Kidney glomerular epithelial cell (primary cell): ENCODE measurements around the gene CDYL2.
"Not testable (repeated sequence)": the region's sequence is repeated elsewhere in the genome, so short reads cannot be mapped to it uniquely, and the experiment has no call there.

Source experiments
- DNase-seq: peaks from one replicate; lab custom pipeline; 2025; lab: John Stamatoyannopoulos, UW

The CDYL2 gene, protein sequence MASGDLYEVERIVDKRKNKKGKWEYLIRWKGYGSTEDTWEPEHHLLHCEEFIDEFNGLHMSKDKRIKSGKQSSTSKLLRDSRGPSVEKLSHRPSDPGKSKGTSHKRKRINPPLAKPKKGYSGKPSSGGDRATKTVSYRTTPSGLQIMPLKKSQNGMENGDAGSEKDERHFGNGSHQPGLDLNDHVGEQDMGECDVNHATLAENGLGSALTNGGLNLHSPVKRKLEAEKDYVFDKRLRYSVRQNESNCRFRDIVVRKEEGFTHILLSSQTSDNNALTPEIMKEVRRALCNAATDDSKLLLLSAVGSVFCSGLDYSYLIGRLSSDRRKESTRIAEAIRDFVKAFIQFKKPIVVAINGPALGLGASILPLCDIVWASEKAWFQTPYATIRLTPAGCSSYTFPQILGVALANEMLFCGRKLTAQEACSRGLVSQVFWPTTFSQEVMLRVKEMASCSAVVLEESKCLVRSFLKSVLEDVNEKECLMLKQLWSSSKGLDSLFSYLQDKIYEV

GRCh38 chr16:80804526-80805383 is at the start of gene CDYL2:
Gene CDYL2, minus strand, starts transcription at chr16:80804598. Its CDS starts 425 bp downstream, at chr16:80804173.
- no peak for DNase-seq

- DNase-seq = no peak
Measured at GRCh38 chr16:80852261-80852872, 48.0 kb upstream of the CDYL2 start.

GRCh38 chr16:80851831-80852230 is 47.4 kb upstream of the CDYL2 start:
- DNase-seq = no peak

DNA sequence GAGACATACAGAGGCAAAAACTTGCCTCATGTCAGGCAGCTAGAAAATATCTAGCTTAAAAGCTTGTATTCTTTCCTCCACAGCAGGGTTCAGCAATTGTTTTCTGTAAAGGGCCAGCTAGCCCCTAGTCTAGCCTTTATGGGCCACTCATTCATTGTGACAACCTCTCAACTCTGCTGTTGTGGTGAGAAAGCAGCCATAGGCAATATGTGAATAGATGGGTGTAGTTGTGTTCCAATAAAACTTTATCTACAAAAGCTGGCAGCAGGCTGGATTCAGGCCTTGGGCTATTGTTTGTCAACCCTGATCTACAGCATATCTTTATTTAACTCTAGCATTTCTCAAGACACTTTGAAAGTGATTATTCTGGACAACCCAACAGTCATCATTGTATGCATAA is 46.4 kb upstream of the CDYL2 start:
- DNase-seq = no peak

DNA sequence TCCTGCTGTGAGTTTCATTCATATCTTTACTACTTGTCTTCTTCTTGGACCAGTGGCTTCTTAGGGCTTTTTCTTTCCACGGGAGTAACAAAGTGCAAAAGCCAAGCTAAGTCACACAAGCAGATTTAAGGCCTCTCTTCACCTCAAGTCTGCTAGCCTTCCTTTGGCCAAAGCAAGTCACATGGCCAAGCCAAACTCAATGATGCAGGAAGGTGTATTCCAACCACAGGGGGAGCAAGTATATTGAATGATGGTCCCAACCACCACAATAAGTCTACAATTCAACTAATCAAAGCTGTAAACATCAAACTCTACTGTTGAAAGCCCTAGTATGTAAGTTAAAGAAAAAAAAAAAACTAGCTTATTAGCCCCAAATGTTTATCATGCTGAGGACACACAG is 44.5 kb upstream of the CDYL2 start:
- no peak for DNase-seq

DNA sequence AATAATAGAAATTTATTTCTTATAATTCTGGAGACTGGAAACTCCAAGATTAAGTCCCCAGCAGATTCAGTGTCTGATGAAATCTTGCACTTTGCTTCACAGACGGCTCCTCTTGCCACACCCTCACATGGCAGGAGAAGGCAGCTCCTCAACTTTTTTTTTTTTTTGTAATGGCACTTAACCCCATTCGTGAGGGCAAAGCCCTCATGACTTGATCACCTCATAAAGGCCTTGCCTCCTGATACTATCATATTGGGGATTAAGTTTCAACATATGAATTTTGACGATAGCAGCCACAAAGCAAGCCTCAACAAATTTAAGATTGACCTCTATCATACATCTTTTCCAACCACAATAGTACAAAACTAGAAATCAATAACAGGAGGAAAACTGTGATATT is 42.3 kb upstream of the CDYL2 start:
- no peak for DNase-seq

- no peak for DNase-seq
Measured at GRCh38 chr16:80846275-80846674, 41.9 kb upstream of the CDYL2 start.

- DNase-seq = no peak
Measured at GRCh38 chr16:80844395-80844794, 40.0 kb upstream of the CDYL2 start.

- DNase-seq = no peak
Measured at GRCh38 chr16:80841231-80841630, 36.8 kb upstream of the CDYL2 start.

DNA sequence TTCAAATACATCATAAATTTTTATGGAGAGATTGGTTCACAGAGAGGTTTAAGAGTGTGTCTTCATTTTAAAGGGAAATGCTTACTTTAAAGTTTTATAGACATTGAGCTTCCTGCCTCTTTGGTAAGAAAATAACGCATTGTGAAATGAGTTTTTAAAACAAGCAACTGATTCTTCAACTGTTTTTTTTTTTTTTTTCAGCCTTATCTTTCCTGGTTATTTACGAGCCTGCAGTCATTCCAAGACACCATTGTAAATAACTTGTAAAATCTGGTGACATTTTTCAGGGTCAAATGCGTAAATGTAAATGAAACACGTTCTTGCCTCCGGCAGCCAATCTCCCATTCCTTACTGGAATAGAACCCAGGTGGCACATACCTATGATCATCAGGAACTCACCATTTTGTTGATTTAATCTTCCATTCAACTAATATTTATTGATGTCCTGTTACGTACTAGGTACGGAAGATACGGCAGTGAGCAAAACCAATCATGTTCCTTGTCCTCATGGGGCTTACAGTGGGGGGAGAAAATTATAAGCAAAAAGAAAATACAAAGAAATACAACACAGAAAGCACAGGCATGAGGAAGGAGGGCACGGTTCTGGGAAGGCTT is 33.2 kb upstream of the CDYL2 start:
- no peak for DNase-seq

GRCh38 chr16:80836846-80837245 is 32.4 kb upstream of the CDYL2 start:
- no peak for DNase-seq

DNA sequence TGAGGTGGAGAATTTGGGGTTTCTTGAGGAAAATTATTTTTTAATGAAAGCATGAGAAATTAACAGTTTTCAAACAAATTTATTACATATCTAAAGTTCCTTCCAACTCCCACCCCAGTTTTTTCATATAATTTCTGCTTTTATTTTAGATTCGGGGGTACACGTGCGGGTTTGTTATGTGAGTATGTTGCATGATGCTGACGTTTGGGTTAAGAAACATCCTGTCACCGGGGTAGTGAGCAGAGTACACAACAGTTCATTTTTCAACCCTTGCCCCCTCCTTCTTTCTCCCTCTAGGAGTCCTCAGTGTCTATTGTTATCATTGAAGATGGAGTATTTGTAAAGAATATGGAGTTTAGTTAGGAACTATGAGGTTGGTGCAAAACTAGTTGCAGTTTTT is 31.8 kb upstream of the CDYL2 start:
- no peak for DNase-seq

DNA sequence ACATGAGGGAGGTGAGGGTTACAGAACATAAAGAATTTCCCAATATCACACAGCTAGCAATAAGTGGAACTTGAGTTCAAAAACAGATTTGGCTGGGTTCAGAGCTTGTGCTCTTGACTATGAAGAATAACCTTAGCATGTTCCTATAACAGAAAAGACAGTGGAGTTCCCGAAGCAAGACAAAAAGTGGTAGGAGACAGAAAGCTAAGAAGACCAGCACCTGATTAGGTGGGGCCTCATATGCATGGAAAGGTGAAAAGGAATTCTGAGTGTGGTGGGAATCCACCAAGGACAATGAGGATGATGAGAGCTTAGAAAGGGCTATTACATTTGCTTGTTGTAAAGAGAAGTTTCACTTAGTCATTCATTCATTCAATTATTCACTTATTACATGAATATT is 26.6 kb upstream of the CDYL2 start:
- no peak for DNase-seq

DNA sequence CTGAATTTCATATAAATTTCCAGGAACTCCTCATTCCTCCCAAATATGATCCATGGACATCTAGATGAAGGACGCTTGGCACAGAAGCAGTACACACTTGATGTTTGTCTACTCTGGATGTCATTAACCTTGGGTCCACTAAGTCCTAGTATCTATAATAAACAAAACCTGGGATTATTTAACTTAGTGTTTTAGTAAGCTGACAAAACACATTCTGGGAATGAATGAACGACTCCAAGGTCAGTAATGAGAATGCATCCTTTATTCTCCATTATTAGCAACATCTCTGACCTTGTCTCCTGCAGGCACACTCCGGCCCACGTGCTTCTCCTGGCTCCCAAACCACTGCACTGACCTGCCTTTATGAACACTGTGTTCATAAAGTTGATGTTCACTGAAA is 24.1 kb upstream of the CDYL2 start:
- no peak for DNase-seq

- DNase-seq = no peak
Measured at GRCh38 chr16:80827007-80827406, 22.6 kb upstream of the CDYL2 start.

GRCh38 chr16:80825365-80825758 is 21.0 kb upstream of the CDYL2 start:
- no peak for DNase-seq

DNA sequence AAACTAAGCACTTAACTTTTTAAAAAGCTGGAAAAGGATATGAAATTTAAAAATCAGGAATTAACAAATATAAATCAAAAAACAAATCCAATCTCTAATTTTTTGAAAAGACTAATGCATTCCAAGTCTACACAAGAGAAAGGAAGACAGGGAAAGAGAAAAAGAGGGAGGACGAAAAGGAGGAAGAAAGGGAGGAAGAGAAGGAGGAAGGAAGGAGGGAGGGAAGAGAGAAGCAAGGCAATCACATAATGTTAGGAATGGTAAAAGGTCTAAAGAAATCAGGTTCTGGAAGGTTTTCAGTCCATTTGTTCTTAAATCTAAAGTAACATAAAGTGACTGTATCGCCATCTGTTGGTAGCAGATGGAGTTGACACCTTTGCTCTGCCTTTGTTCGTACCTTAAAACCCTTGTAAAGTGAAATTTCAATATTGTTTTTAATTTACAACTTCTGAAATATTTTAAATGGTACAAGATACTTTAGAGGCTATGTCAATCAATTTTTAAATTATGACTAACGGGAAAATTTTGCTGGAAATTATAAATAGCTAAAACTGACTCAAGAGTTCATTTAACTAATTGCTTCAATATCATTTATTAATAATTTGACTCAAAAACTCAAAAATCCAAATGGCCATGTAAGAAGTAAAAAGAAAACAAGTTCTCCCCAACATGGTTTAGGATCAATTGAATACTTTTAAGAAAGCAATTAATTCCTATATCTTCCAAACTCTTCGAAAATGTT is 20.4 kb upstream of the CDYL2 start:
- peak; percentile 31 for DNase-seq

GRCh38 chr16:80819988-80820387 is 15.6 kb upstream of the CDYL2 start:
- DNase-seq = no peak

GRCh38 chr16:80816356-80816755 is 12.0 kb upstream of the CDYL2 start:
- no peak for DNase-seq

- DNase-seq = not testable (repeated sequence)
Measured at GRCh38 chr16:80815278-80815677, 10.9 kb upstream of the CDYL2 start.

- DNase-seq = no peak
Measured at GRCh38 chr16:80812593-80812992, 8.2 kb upstream of the CDYL2 start.
